ACC112 (cell line): ENCODE data around the gene CD40LG.

Source experiments
- H2AFZ ChIP-seq: fragments of 200-600 bp; sonication (generic); one replicate; pipeline ENCODE4 v1.6.0; 2017; ENCODE audit warnings: antibody characterized with exemption, low read length; ENCODE audit not compliant: unreplicated experiment
- H3K27ac ChIP-seq: fragments of 200-600 bp; sonication (generic); 2 replicates; pipeline ENCODE4 v1.5.1; 2014; ENCODE audit warnings: low read depth, mild to moderate bottlenecking, antibody characterized with exemption, low read length, moderate library complexity
- H3K27me3 ChIP-seq: fragments of 200-600 bp; sonication (generic); 2 replicates; pipeline ENCODE4 v1.6.1; 2014; ENCODE audit warnings: mild to moderate bottlenecking, antibody characterized with exemption, low read length, moderate library complexity, mixed read lengths; ENCODE audit not compliant: insufficient read depth
- H3K36me3 ChIP-seq: fragments of 200-600 bp; sonication (generic); 2 replicates; pipeline ENCODE4 v1.6.1; 2016; ENCODE audit warnings: mild to moderate bottlenecking, antibody characterized with exemption, low read length, moderate library complexity, mixed read lengths; ENCODE audit not compliant: insufficient read depth
- H3K4me1 ChIP-seq: fragments of 200-600 bp; sonication (generic); one replicate; pipeline ENCODE4 v1.6.1; 2016; ENCODE audit warnings: low read length, mixed read lengths; ENCODE audit not compliant: insufficient read depth, unreplicated experiment, control insufficient read depth
- H3K4me3 ChIP-seq: fragments of 200-600 bp; sonication (generic); 2 replicates; pipeline ENCODE4 v1.5.1; 2014; ENCODE audit warnings: mild to moderate bottlenecking, low read depth, low read length
- H3K79me2 ChIP-seq: fragments of 200-600 bp; sonication (generic); one replicate; pipeline ENCODE4 v1.6.0; 2016; ENCODE audit warnings: low read length; ENCODE audit not compliant: control insufficient read depth, unreplicated experiment, insufficient read depth

The CD40LG gene

DNA sequence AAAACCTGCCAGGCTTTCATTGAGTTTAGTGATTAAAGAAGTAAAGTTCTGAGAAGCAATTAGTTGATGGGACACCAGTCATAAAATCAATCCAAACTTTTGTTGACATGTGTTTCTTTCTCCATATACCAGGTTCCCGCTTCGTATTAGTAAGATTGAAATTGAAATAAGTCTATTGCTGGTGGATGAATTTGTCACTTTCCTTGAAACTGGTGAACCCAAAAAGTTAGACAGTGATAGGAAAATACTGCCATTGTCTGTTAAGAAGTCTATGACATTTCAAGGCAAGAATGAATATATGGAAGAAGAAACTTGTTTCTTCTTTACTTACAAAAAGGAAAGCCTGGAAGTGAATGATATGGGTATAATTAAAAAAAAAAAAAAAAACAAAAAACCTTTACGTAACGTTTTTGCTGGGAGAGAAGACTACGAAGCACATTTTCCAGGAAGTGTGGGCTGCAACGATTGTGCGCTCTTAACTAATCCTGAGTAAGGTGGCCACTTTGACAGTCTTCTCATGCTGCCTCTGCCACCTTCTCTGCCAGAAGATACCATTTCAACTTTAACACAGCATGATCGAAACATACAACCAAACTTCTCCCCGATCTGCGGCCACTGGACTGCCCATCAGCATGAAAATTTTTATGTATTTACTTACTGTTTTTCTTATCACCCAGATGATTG lies at the start of gene CD40LG:
CD40LG (plus strand) TSS at position 482 of the 684 bp plus-strand sequence; CDS start at position 573, 91 bp downstream.
- Histone ChIP-seq H3K4me1 (no peaks in the 10 kb centered on the region), H3K79me2 (no peaks in the 10 kb centered on the region), H3K27me3 (peaks cover 26% of the 10 kb centered on the region; the same call in 1 of the 2 replicates), H3K4me3 (no peak within 1 kb of the TSS), H2AFZ (no peak within 1 kb of the TSS), H3K27ac (no peak within 1 kb of the TSS), H3K36me3 (no peaks in the 10 kb centered on the region)

DNA sequence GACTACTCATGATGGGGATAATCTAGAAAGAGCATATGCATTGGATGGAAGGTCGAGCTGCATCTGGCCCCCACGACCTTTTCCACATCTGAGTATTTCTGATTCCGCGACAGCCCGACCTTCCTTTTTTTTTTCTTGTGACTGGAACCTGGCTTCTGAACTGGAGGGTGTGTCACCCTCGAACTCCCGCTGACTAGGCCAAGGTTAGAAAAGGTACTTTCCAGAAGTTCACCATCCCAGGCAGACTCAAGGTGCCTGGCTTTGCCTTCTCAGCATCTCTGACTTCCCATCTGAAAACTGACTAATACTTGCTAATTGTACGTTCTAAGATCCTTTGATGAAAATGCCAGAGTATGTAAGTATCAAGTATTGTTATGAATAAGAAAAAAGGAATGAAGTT lies 49.3 kb upstream of the CD40LG start:
- H3K4me1 ChIP-seq: no peaks in the 10 kb centered on the region
- H3K79me2 ChIP-seq: no peaks in the 10 kb centered on the region
- H2AFZ ChIP-seq: no peak overlapping the region
- H3K27me3 ChIP-seq: no peaks in the 10 kb centered on the region
- no peak overlapping the region for H3K4me3 ChIP-seq
- no peak overlapping the region for H3K27ac ChIP-seq
- H3K36me3 ChIP-seq: no peaks in the 10 kb centered on the region

- Histone ChIP-seq H3K36me3 (no peaks in the 10 kb centered on the region), H3K27ac (no peak overlapping the region), H3K27me3 (no peaks in the 10 kb centered on the region), H2AFZ (no peak overlapping the region), H3K4me1 (no peaks in the 10 kb centered on the region), H3K79me2 (no peaks in the 10 kb centered on the region), H3K4me3 (no peak overlapping the region)
Observed at GRCh38 chrX:136600059-136600458, 47.9 kb upstream of the CD40LG start.

- no peaks in the 10 kb centered on the region for H3K4me1 ChIP-seq
- no peaks in the 10 kb centered on the region for H3K79me2 ChIP-seq
- H3K27me3 ChIP-seq: no peaks in the 10 kb centered on the region
- H3K27ac ChIP-seq: no peak overlapping the region
- no peak overlapping the region for H3K4me3 ChIP-seq
- H2AFZ ChIP-seq: no peak overlapping the region
- H3K36me3 ChIP-seq: no peaks in the 10 kb centered on the region
Observed at GRCh38 chrX:136607236-136607635, 40.7 kb upstream of the CD40LG start.

DNA sequence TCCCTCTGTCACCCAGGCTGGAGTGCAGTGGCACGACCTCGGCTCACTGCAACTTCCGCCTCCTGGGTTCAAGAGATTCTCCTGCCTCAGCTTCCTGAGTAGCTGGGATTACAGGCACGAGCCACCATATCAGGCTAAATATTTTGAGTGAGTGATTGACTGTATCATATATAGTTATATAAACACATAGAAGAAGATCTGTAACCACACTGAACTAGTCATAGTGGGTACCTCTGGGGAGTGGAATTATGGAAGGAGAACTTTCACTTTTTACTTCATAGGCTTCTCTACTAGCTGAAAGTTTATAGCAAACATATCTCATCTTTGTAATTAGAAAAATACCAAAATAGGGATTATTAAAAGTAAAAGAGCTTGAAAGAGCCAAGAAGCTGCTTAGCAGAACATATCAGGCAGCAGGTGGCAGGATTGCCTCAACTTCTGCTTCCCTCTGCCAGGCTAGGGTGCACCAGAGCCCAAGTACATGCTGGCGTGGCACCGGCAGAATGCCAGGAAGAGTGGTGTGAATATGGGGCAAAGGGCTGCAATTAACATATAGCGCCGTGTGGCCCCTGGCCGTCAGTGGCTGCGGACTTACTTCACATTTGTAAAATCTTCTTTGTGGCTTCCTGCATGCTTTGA lies 39.5 kb upstream of the CD40LG start:
- no peak overlapping the region for H2AFZ ChIP-seq

GRCh38 chrX:136616987-136617685 lies 30.8 kb upstream of the CD40LG start:
- H3K27ac ChIP-seq: no peak overlapping the region

More for the DNA sequence above, 39.5 kb upstream of the CD40LG start:
- Histone ChIP-seq H3K36me3 (no peaks in the 10 kb centered on the region), H3K4me3 (no peak overlapping the region), H3K4me1 (no peaks in the 10 kb centered on the region), H3K27me3 (no peaks in the 10 kb centered on the region), H3K79me2 (no peaks in the 10 kb centered on the region), H3K27ac (no peak overlapping the region)

GRCh38 chrX:136619899-136620505 lies 28.0 kb upstream of the CD40LG start:
- H3K27me3 ChIP-seq: peaks cover 9% of the 10 kb centered on the region; the same call in 1 of the 2 replicates
- H3K27ac ChIP-seq: no peak overlapping the region
- no peaks in the 10 kb centered on the region for H3K36me3 ChIP-seq
- no peaks in the 10 kb centered on the region for H3K79me2 ChIP-seq
- H3K4me1 ChIP-seq: no peaks in the 10 kb centered on the region
- no peak overlapping the region for H2AFZ ChIP-seq
- H3K4me3 ChIP-seq: no peak overlapping the region

More at GRCh38 chrX:136616987-136617685, 30.8 kb upstream of the CD40LG start:
- no peaks in the 10 kb centered on the region for H3K79me2 ChIP-seq
- no peak overlapping the region for H3K4me3 ChIP-seq
- H3K36me3 ChIP-seq: no peaks in the 10 kb centered on the region
- peaks cover 3% of the 10 kb centered on the region; the same call in 1 of the 2 replicates for H3K27me3 ChIP-seq
- H2AFZ ChIP-seq: no peak overlapping the region
- H3K4me1 ChIP-seq: no peaks in the 10 kb centered on the region

DNA sequence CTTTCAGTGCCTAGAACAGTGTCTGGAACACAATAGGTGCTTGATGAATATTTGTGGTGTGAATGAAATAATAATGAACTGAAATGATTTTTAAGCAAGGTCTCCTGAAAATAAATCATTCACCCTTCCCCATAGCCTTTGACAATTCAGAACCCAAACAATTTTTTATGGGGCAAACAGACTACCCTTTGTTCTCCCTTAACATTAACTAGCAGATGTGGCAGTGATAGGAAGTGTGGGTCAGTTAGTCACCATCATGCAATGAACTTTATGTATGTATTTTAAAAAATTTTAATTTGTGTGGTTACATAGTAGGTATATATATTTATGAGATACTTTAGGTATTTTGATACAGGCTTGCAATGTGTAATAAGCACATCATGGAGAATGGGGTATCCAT lies 27.2 kb upstream of the CD40LG start:
- Histone ChIP-seq H3K4me3 (no peak overlapping the region), H3K27me3 (peaks cover 9% of the 10 kb centered on the region; the same call in 1 of the 2 replicates)

DNA sequence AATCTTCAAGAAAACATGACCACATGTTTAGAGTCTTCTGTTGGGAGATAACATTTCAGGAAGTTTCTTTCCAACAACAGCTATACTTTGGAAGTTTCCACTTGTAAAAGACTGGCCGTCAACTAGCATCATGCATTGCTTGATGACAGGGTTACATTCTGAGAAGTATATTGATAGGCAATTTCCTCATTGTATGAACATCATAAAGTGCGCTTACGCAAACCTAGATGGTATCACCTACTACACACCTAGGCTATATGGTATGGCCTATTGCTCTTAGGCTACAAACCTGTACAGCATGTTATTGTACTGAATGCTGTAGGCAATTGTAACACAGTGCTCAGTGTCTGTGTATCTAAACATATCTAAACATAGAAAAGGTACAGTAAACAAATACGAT lies 25.4 kb upstream of the CD40LG start:
- Histone ChIP-seq H2AFZ (no peak overlapping the region), H3K79me2 (no peaks in the 10 kb centered on the region), H3K36me3 (no peaks in the 10 kb centered on the region), H3K27ac (no peak overlapping the region), H3K4me1 (no peaks in the 10 kb centered on the region), H3K4me3 (no peak overlapping the region), H3K27me3 (peaks cover 15% of the 10 kb centered on the region; the same call in 1 of the 2 replicates)

More for the DNA sequence above, 27.2 kb upstream of the CD40LG start:
- H3K4me1 ChIP-seq: no peaks in the 10 kb centered on the region
- H3K36me3 ChIP-seq: no peaks in the 10 kb centered on the region
- no peak overlapping the region for H3K27ac ChIP-seq
- no peaks in the 10 kb centered on the region for H3K79me2 ChIP-seq
- H2AFZ ChIP-seq: no peak overlapping the region

- no peaks in the 10 kb centered on the region for H3K36me3 ChIP-seq
- H3K27ac ChIP-seq: no peak overlapping the region
- H3K4me3 ChIP-seq: no peak overlapping the region
- no peak overlapping the region for H2AFZ ChIP-seq
- H3K79me2 ChIP-seq: no peaks in the 10 kb centered on the region
- H3K4me1 ChIP-seq: no peaks in the 10 kb centered on the region
- H3K27me3 ChIP-seq: peaks cover 15% of the 10 kb centered on the region; the same call in 1 of the 2 replicates
Observed at GRCh38 chrX:136623396-136623795, 24.6 kb upstream of the CD40LG start.
